H9 (cell line): Measurements from ENCODE around the gene TMEM14C. TPM values are rescaled to one million over a fixed set of nuclear protein-coding genes. Genes with fewer than 3 reads are reported as not detected.

Experiments
- DNase-seq: peaks from one replicate; pipeline ENCODE4 v3.0.0-alpha.2; 2017
- H2AFZ ChIP-seq: one replicate; pipeline ENCODE4 v1.6.1; 2013; ENCODE audit warnings: mild to moderate bottlenecking, low read length, control low read depth, moderate library complexity
- H2AK5ac ChIP-seq: 2 replicates; pipeline ENCODE4 v1.6.1; 2013; ENCODE audit warnings: low read length, control low read depth, mixed read lengths; ENCODE audit not compliant: insufficient read length
- H2BK120ac ChIP-seq: one replicate; pipeline ENCODE4 v1.6.1; 2013; ENCODE audit warnings: low read depth, mild to moderate bottlenecking, low read length, control low read depth, inconsistent platforms; ENCODE audit not compliant: poor library complexity, severe bottlenecking
- H2BK12ac ChIP-seq: 2 replicates; pipeline ENCODE4 v1.6.1; 2013; ENCODE audit warnings: low read length, control low read depth, mixed read lengths, low read depth; ENCODE audit not compliant: insufficient read length
- H2BK15ac ChIP-seq: 2 replicates; pipeline ENCODE4 v1.6.1; 2013; ENCODE audit warnings: low read depth, low read length, control low read depth
- H2BK20ac ChIP-seq: one replicate; pipeline ENCODE4 v1.6.1; 2013; ENCODE audit warnings: low read depth, mild to moderate bottlenecking, low read length, control low read depth, inconsistent platforms; ENCODE audit not compliant: poor library complexity, severe bottlenecking
- H2BK5ac ChIP-seq: 2 replicates; pipeline ENCODE4 v1.6.1; 2013; ENCODE audit warnings: low read length, control low read depth, mixed read lengths; ENCODE audit not compliant: insufficient read length
- H3K14ac ChIP-seq: 2 replicates; pipeline ENCODE4 v1.6.1; 2013; ENCODE audit warnings: low read length, control low read depth; ENCODE audit not compliant: insufficient read depth
- H3K18ac ChIP-seq: 2 replicates; pipeline ENCODE4 v1.6.1; 2013; ENCODE audit warnings: low read depth, mild to moderate bottlenecking, mixed read lengths, low read length, control low read depth; ENCODE audit not compliant: insufficient read length
- H3K23ac ChIP-seq: 2 replicates; pipeline ENCODE4 v1.6.1; 2013; ENCODE audit warnings: low read length, control low read depth, mixed read lengths, low read depth; ENCODE audit not compliant: insufficient read length
- H3K23me2 ChIP-seq: 2 replicates; pipeline ENCODE4 v1.6.1; 2013; ENCODE audit warnings: low read depth, mild to moderate bottlenecking, mixed read lengths, low read length, control low read depth; ENCODE audit not compliant: insufficient read length, poor library complexity, severe bottlenecking
- H3K27ac ChIP-seq: 2 replicates; pipeline ENCODE4 v1.5.1; 2013; ENCODE audit warnings: low read length, control low read depth, mixed read lengths, low read depth; ENCODE audit not compliant: insufficient read length
- H3K27me3 ChIP-seq: 2 replicates; pipeline ENCODE4 v1.6.1; 2013; ENCODE audit warnings: low read length, control low read depth, inconsistent platforms; ENCODE audit not compliant: insufficient read depth
- H3K4ac ChIP-seq: 2 replicates; pipeline ENCODE4 v1.6.1; 2013; ENCODE audit warnings: low read depth, mild to moderate bottlenecking, control low read depth, inconsistent platforms, low read length, moderate library complexity
- H3K4me1 ChIP-seq: 2 replicates; pipeline ENCODE4 v1.6.1; 2013; ENCODE audit warnings: low read length, control low read depth, inconsistent platforms; ENCODE audit not compliant: insufficient read depth
- H3K4me2 ChIP-seq: 2 replicates; pipeline ENCODE4 v1.6.1; 2013; ENCODE audit warnings: low read length, control low read depth, mixed read lengths; ENCODE audit not compliant: insufficient read length, insufficient read depth
- H3K56ac ChIP-seq: 2 replicates; pipeline ENCODE4 v1.6.1; 2013; ENCODE audit warnings: low read depth, mild to moderate bottlenecking, mixed read lengths, low read length, control low read depth; ENCODE audit not compliant: insufficient read length
- H3K79me1 ChIP-seq: 2 replicates; pipeline ENCODE4 v1.6.1; 2013; ENCODE audit warnings: low read depth, mild to moderate bottlenecking, moderate library complexity, low read length, control low read depth, inconsistent platforms; ENCODE audit not compliant: insufficient read depth, poor library complexity, severe bottlenecking
- H3K79me2 ChIP-seq: 2 replicates; pipeline ENCODE4 v1.6.1; 2013; ENCODE audit warnings: low read length, control low read depth, inconsistent platforms; ENCODE audit not compliant: insufficient read depth
- H3K9ac ChIP-seq: 2 replicates; pipeline ENCODE4 v1.6.1; 2013; ENCODE audit warnings: low read length, control low read depth, mixed read lengths; ENCODE audit not compliant: insufficient read length; ENCODE audit errors: extremely low read depth
- H3K9me3 ChIP-seq: one replicate; pipeline ENCODE4 v1.6.1; 2013; ENCODE audit warnings: low read depth, low read length, inconsistent platforms; ENCODE audit not compliant: control insufficient read depth
- H3T11ph ChIP-seq: one replicate; pipeline ENCODE4 v1.6.1; 2013; ENCODE audit warnings: mild to moderate bottlenecking, low read length, control low read depth, inconsistent platforms
- H4K20me1 ChIP-seq: one replicate; pipeline ENCODE4 v1.6.1; 2013; ENCODE audit not compliant: control insufficient read depth, insufficient read length, insufficient read depth
- H4K5ac ChIP-seq: 2 replicates; pipeline ENCODE4 v1.6.1; 2013; ENCODE audit warnings: low read depth, mild to moderate bottlenecking, mixed read lengths, low read length, control low read depth; ENCODE audit not compliant: insufficient read length
- H4K8ac ChIP-seq: replicated peaks from 2 replicates; pipeline ENCODE4 v1.6.1; 2013; ENCODE audit warnings: low read length, control low read depth, mixed read lengths, low read depth; ENCODE audit not compliant: insufficient read length
- H4K91ac ChIP-seq: 2 replicates; pipeline ENCODE4 v1.6.1; 2013; ENCODE audit warnings: low read depth, mild to moderate bottlenecking, moderate library complexity, mixed read lengths, low read length, control low read depth; ENCODE audit not compliant: insufficient read length
- H3K27ac Mint-ChIP-seq, 3 experiments: 2 replicates in 2 of 3; 3 replicates in 1 of 3; pipeline ENCODE4 v1.8.0; 2020 to 2021; ENCODE audit warnings: mixed read lengths in 3 of 3, mild to moderate bottlenecking in 1 of 3, moderate library complexity in 1 of 3
- H3K27me3 Mint-ChIP-seq: 2 replicates; pipeline ENCODE4 v1.8.0; 2021; ENCODE audit warnings: low read depth, mild to moderate bottlenecking, moderate library complexity, mixed read lengths
- H3K36me3 Mint-ChIP-seq, 3 experiments: 2 replicates in 2 of 3; 3 replicates in 1 of 3; pipeline ENCODE4 v1.8.0; 2020 to 2021; ENCODE audit warnings: low read depth in 3 of 3, mixed read lengths in 3 of 3; ENCODE audit not compliant: insufficient read depth in 1 of 3
- H3K4me1 Mint-ChIP-seq, 2 experiments: 2 replicates each; pipeline ENCODE4 v1.8.0; 2020; ENCODE audit warnings: mixed read lengths in 2 of 2
- H3K4me3 Mint-ChIP-seq, 2 experiments: 2 replicates in 1 of 2; 3 replicates in 1 of 2; pipeline ENCODE4 v1.8.0; 2020 to 2021; ENCODE audit warnings: mild to moderate bottlenecking in 2 of 2, mixed read lengths in 2 of 2, moderate library complexity in 1 of 2
- H3K9me3 Mint-ChIP-seq, 2 experiments: 2 replicates in 1 of 2; 3 replicates in 1 of 2; pipeline ENCODE4 v1.8.0; 2020; ENCODE audit warnings: mild to moderate bottlenecking in 2 of 2, mixed read lengths in 2 of 2, moderate library complexity in 1 of 2
- CTCF ChIP-seq: fragments of 200-600 bp; sonication (generic); conservative IDR thresholded peaks from 3 replicates; pipeline ENCODE4 v1.8.0; 2021; ENCODE audit warnings: antibody characterized with exemption, mild to moderate bottlenecking
- WGBS: extraction: QIAGEN DNeasy Blood & Tissue Kit; methylation state at CpG from one replicate; pipeline ENCODE4 v1.1.7; 2013; ENCODE audit warnings: missing lambda C conversion rate, low lambda C conversion rate, mixed read lengths; ENCODE audit not compliant: insufficient read length; ENCODE audit errors: extremely low coverage; 5-methylcytosine and 5-hydroxymethylcytosine counted together
- total RNA-seq: library from RNA; stranded (reverse); gene quantifications from 2 replicates; pipeline ENCODE4 v1.2.1, GENCODE V29; 2021

The TMEM14C gene
- total RNA-seq, 1 experiment from 2014 or later: 94.4 TPM

DNA sequence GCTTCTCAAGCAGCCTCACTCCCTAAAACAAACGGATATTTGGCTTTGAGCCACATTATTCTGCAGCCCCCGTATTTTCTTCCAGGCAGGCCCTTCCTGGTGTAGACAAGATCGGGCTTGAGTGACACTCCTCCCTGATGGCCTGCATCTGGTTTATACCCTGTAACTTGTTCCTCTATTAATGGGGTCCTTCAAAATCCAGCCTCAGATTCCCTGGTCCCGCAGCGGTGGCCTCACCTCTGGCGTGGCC is 375 bp upstream of the TMEM14C start:
- Histone ChIP-seq H2BK120ac (no peak overlapping the region), H2BK12ac (no peak overlapping the region), H3K9ac (peak overlapping the region; percentile 11), H3K4me1 (0 out of 2 replicates have a peak, but pooled peaks cover 2% of the 10 kb centered on the region), H3K27ac (peak overlapping the region; percentile 11), H2AK5ac (no peak overlapping the region), H3K79me2 (no peaks in the 10 kb centered on the region), H3K4me2 (peak overlapping the region; percentile 39), H2AFZ (no peak overlapping the region), H3K14ac (peak overlapping the region; percentile 2; the same call in 1 of the 2 replicates), H3K18ac (peak overlapping the region; percentile 6), H2BK15ac (no peak overlapping the region), H3K27me3 (no peaks in the 10 kb centered on the region), H4K20me1 (no peaks in the 10 kb centered on the region), H3K4ac (no peak overlapping the region), H2BK5ac (no peak overlapping the region), H3K56ac (no peak overlapping the region), H4K5ac (no peak overlapping the region), H3K9me3 (no peaks in the 10 kb centered on the region), H4K8ac (no peak overlapping the region), H3K23ac (no peak overlapping the region), H3T11ph (no peak overlapping the region), H3K23me2 (peaks cover 9% of the 10 kb centered on the region), H4K91ac (no peak overlapping the region), H2BK20ac (no peak overlapping the region), H3K79me1 (no peaks in the 10 kb centered on the region)
- peaks cover 3 to 7% of the 10 kb centered on the region in 2 experiments; a peak in 3 of 5 replicates for H3K9me3 Mint-ChIP-seq
- no peak for TF ChIP-seq CTCF
- peaks cover 19 to 23% of the 10 kb centered on the region in 2 experiments for H3K4me1 Mint-ChIP-seq
- peak overlapping the region; percentile 96 to 99 (median 98) for H3K27ac Mint-ChIP-seq
- DNase-seq: no peak
- peak overlapping the region; percentile 90 to 96 for H3K4me3 Mint-ChIP-seq
- peaks cover 10 to 38% (median 37%) of the 10 kb centered on the region in 3 experiments for H3K36me3 Mint-ChIP-seq
- no peaks in the 10 kb centered on the region; the same call in 1 of the 2 replicates for H3K27me3 Mint-ChIP-seq
- WGBS: no CpG with 5 or more reads among the region's 6 CpGs
